ENCODE data around the gene AIF1L. TPM values are rescaled to one million over a fixed set of nuclear protein-coding genes. Genes with fewer than 3 reads are reported as not detected.

The AIF1L gene
- total RNA-seq, 4 donors from 2014 or later: 42.9 to 55.9 (median 50.0) TPM

DNA sequence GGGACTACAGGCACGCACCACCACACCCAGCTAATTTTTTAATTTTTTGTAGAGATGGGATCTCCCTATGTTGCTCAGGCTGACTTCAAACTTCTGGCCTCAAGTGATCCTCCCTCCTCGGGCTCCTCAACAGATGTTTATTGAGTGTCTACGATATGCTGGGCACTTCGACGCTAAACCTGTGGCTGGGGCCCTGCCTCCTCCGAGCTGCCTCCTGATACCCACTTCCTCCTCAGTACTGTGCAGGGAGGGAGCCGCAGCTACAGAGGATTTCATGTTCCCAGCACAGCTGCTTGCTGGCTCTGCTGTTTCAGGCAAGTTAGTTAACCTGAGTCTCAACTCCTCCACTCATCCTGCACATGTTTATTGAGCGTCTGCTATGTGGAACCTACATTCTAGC lies 9.6 kb downstream of the AIF1L start:
- Histone ChIP-seq H3K4me3 (no peak overlapping the region), H3K36me3 (no peaks in the 10 kb centered on the region), H3K27me3 (no peaks in the 10 kb centered on the region), H3K27ac (peak overlapping the region in 2 of 4 donors; percentile 80 to 93), H3K9me3 (no peaks in the 10 kb centered on the region), H3K4me1 (peaks cover 0 to 47% (median 8%) of the 10 kb centered on the region in 4 donors)
- TF ChIP-seq, protein P1, sequence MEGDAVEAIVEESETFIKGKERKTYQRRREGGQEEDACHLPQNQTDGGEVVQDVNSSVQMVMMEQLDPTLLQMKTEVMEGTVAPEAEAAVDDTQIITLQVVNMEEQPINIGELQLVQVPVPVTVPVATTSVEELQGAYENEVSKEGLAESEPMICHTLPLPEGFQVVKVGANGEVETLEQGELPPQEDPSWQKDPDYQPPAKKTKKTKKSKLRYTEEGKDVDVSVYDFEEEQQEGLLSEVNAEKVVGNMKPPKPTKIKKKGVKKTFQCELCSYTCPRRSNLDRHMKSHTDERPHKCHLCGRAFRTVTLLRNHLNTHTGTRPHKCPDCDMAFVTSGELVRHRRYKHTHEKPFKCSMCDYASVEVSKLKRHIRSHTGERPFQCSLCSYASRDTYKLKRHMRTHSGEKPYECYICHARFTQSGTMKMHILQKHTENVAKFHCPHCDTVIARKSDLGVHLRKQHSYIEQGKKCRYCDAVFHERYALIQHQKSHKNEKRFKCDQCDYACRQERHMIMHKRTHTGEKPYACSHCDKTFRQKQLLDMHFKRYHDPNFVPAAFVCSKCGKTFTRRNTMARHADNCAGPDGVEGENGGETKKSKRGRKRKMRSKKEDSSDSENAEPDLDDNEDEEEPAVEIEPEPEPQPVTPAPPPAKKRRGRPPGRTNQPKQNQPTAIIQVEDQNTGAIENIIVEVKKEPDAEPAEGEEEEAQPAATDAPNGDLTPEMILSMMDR (IDR thresholded peaks at IDR 0.05): no peak
- TF ChIP-seq POLR2A (IDR thresholded peaks at IDR 0.05) (no peak), EP300 (IDR thresholded peaks at IDR 0.05) (no peak)
- no peak for DNase-seq (ENCODE audit: low spot score in 2 of 2)
- 93 to 96% methylated on average over 8 of the region's 8 CpGs for WGBS, 2 donors

DNA sequence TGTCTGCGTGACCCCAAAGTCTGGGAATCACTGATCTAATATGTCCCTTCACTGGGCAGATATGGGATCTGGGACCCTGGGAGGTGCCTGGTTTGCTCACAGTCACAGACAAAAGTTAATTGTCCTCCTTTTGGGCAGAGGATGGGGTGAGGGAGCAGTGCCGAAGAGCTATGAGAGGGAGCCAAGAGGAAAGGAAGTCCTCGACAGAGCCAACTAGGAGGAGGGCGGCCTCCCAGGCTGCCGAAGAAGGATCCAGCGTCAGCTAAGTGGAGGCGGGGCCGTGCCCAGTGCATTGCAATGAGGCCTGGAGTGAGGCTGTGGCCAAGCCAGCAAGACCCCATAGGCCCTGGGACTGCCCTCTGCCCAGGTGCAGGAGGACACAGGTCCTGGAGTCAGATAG lies 11.4 kb downstream of the AIF1L start:
- H3K36me3 ChIP-seq: no peaks in the 10 kb centered on the region

DNA sequence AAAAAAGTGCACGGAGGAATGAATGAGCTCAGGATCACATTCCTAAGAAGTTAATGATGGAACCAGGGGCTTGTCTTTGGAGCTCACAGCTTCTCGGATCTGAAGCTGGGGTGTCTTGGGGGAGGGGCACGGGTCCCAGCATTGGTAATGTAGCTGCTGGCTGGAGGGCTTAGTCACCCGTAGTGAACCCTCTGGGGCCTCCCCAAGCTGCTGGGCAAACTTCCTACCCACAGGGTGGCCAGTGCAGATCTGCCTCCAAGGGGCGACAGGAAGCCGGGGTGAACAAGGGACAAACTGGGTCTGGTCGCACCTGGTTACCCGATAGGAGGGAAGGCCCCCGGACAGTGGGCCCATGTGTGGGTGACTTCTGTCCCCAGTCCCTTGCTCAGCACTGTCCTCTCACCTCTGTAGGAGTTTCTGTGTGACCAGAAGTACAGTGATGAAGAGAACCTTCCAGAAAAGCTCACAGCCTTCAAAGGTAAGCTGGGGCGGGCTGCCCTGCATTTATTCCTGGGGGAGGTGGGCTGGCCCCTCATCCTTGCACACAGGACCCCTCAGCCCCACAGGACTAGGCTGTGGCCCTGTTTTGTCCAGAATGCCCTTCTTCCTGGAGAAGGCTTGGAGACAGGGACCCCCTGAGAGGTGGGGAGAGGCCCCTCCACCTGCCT lies 15.0 kb downstream of the AIF1L start:
- 34 to 48% methylated on average over 8 to 10 of the region's 10 CpGs for WGBS, 2 donors
- H3K27me3 ChIP-seq: no peaks in the 10 kb centered on the region
- H3K36me3 ChIP-seq: peaks cover 0 to 5% (median 0%) of the 10 kb centered on the region in 3 donors
- peak overlapping the region in 1 of 4 donors; percentile 21 for H3K4me3 ChIP-seq
- no peak for DNase-seq (ENCODE audit: low spot score in 2 of 2)
- no peaks in the 10 kb centered on the region for H3K9me3 ChIP-seq
- H3K27ac ChIP-seq: peak overlapping the region; percentile 58 to 90 (median 70)
- peaks cover 0 to 48% (median 12%) of the 10 kb centered on the region in 4 donors for H3K4me1 ChIP-seq
- no peak for TF ChIP-seq EP300 (IDR thresholded peaks at IDR 0.05)
- TF ChIP-seq, protein P1 (IDR thresholded peaks at IDR 0.05): no peak
- no peak for TF ChIP-seq POLR2A (IDR thresholded peaks at IDR 0.05)

More for the DNA sequence above, 11.4 kb downstream of the AIF1L start:
- DNase-seq (ENCODE audit: low spot score in 2 of 2): no peak
- peaks cover 0 to 52% (median 12%) of the 10 kb centered on the region in 4 donors for H3K4me1 ChIP-seq
- WGBS, 2 donors: 37 to 59% methylated on average over 8 of the region's 8 CpGs
- no peaks in the 10 kb centered on the region for H3K9me3 ChIP-seq
- H3K27me3 ChIP-seq: no peaks in the 10 kb centered on the region
- H3K27ac ChIP-seq: peak overlapping the region in 2 of 4 donors; percentile 80 to 93
- TF ChIP-seq, protein P1 (IDR thresholded peaks at IDR 0.05): no peak
- TF ChIP-seq EP300 (IDR thresholded peaks at IDR 0.05): peak in 1 of 2 donors; percentile 50
- no peak for TF ChIP-seq POLR2A (IDR thresholded peaks at IDR 0.05)
- H3K4me3 ChIP-seq: no peak overlapping the region

DNA sequence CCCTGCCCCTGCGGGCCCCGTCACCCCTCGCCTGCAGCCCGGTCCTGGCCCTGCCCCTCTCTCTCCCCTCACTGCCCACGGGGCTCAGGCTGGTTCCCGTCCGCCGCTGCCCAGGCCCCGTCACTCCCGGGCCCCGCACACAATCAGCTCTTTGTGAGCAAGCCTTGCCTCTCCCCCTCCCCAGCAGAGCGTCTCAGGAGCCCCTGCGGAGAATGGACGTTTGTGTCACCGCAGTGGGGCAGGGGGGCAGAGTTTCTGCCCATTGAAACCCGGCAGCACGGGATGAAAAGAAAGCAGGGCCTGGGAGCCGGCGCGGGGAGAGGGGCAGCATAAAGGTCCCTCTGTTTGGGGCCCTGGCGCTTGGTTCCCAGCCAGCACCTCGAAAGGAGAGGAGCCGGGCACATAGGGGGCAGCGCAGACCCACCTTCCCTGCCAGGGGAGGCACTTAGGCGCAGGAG lies 15.6 kb downstream of the AIF1L start:
- TF ChIP-seq, protein P1 (IDR thresholded peaks at IDR 0.05): no peak
- peak in 1 of 2 donors; percentile 32 for TF ChIP-seq POLR2A (IDR thresholded peaks at IDR 0.05)
- peak; percentile 64 to 82 for TF ChIP-seq EP300 (IDR thresholded peaks at IDR 0.05)
- H3K4me3 ChIP-seq: peak overlapping the region in 2 of 4 donors; percentile 11 to 21
- no peaks in the 10 kb centered on the region for H3K9me3 ChIP-seq
- peaks cover 0 to 53% (median 12%) of the 10 kb centered on the region in 4 donors for H3K4me1 ChIP-seq
- H3K36me3 ChIP-seq: peaks cover 0 to 5% (median 0%) of the 10 kb centered on the region in 3 donors
- H3K27ac ChIP-seq: peak overlapping the region; percentile 58 to 90 (median 70)
- no peak for DNase-seq (ENCODE audit: low spot score in 2 of 2)
- no peaks in the 10 kb centered on the region for H3K27me3 ChIP-seq
- 38 to 66% methylated on average over 15 to 24 of the region's 25 CpGs for WGBS, 2 donors
